PC-9 (cell line): ENCODE measurements around the gene VWA3B.

Experiments
- EZH2 ChIP-seq: fragments of 200-600 bp; sonication (generic); IDR thresholded peaks from 2 replicates; pipeline ENCODE4 v1.8.0; 2017; ENCODE audit warnings: antibody characterized with exemption, low read depth
- TF ChIP-seq, protein P1 (sequence below): fragments of 200-600 bp; sonication (generic); conservative IDR thresholded peaks from 2 replicates; pipeline ENCODE4 v1.6.1; 2017; ENCODE audit warnings: mixed run types, antibody characterized with exemption, mild to moderate bottlenecking, moderate library complexity

DNA sequence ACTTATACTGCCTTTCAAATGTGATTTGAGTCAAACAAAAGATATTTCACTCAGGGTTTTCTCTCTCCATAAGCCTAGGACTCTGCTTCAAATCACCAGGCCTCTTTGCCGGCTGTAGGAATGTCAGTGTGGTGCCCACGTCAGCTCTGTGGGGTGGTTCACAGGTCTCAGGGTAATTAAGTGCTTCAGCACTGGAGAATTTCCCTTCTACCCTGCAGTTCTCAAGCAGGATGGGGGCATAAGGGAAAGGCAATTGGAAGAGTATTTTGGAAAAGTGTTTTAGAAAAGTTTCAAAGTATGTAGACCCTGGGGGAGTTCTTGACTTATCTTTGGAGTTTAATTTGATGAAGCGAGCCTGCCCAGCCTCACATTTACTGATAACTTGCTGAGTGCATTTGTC lies 268.9 kb downstream of the VWA3B start:
- TF ChIP-seq, protein P1, sequence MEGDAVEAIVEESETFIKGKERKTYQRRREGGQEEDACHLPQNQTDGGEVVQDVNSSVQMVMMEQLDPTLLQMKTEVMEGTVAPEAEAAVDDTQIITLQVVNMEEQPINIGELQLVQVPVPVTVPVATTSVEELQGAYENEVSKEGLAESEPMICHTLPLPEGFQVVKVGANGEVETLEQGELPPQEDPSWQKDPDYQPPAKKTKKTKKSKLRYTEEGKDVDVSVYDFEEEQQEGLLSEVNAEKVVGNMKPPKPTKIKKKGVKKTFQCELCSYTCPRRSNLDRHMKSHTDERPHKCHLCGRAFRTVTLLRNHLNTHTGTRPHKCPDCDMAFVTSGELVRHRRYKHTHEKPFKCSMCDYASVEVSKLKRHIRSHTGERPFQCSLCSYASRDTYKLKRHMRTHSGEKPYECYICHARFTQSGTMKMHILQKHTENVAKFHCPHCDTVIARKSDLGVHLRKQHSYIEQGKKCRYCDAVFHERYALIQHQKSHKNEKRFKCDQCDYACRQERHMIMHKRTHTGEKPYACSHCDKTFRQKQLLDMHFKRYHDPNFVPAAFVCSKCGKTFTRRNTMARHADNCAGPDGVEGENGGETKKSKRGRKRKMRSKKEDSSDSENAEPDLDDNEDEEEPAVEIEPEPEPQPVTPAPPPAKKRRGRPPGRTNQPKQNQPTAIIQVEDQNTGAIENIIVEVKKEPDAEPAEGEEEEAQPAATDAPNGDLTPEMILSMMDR = no peak
- TF ChIP-seq EZH2 = no peak
